MM.1S (cell line): ENCODE results near the gene L3MBTL4.

ENCODE experiments used
- CTCF ChIP-seq: fragments of 300-600 bp; sonication (generic); IDR thresholded peaks from 2 replicates; pipeline ENCODE4 v1.5.1; 2016; ENCODE audit warnings: antibody characterized with exemption, low read length, mixed read lengths
- EZH2phosphoT487 ChIP-seq: fragments of 300-600 bp; sonication (generic); IDR thresholded peaks from 2 replicates; pipeline ENCODE4 v1.6.1; 2018; ENCODE audit warnings: antibody characterized with exemption, low read length

GRCh38 chr18:6367208-6367607 is 47.5 kb downstream of the L3MBTL4 start:
- no peak for TF ChIP-seq CTCF
- no peak for TF ChIP-seq EZH2phosphoT487
